ENCODE results near the gene PUS10.
"Not testable (repeated sequence)": the region's sequence is repeated elsewhere in the genome, so short reads cannot be mapped to it uniquely, and the experiment has no call there.

Gene PUS10

DNA sequence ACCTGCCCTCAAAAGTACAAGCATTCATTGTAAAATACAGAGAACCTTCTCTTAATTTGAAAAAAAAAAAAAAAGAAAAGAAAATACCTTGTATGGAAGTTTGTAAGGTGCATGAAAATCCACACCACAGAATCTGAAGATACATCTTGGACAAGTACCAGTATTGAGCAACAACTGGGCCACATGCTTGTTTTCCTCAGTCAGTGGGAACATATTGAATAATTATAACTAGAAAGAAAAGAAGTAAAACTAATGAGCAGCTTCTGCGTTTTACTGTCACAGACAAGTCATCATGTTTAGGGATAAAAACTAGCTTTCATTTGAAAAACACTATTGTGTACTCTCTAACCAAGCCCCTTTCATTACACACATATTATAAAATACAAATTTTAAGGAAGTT is 6.4 kb downstream of the PUS10 start:
- no peak for DNase-seq

DNA sequence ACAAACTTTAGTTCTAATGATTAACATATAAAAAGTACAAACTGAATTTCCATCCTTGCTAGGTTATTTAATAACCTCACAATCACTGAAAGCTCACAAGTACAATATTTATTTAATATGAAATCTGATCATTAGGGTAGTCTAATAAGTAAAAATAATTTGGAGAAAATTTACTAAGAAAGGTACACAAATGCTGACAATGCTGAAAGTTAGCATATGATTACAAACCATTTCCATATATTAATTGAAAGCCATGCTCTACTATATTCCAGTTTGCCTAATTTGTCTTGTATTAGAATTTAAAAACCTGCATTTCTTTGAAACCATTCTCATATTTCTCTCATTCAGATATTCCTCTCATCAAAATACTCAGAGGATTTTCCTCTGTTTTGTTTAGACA is 8.7 kb downstream of the PUS10 start:
- DNase-seq, result no peak

DNA sequence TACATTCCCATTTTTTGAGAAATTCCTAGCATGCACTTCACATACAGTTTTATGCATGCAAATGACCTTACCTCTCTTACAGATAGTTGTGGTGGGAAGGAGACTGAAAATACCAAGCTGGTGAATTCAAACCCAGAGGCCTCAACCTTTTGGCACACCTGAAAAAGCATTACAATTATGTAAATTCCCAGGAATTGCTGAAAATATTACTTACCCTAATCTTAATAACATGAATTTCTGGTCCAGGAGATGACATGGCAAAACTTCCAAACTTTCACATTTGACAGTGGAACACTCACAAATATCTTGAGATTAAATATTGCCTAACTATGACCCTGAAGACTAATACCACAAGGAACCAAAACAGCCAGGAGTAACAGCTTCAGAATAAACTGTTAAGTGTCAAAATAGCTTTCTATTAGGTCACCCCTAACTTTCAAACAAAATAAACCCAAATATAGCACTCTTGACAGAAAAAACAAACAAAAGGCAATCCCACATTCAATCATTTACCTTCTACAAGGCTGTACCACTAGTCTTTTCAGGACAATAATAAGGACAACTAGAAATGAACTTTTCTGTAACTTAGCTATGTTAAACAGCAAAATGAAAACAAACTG is 11.5 kb downstream of the PUS10 start:
- DNase-seq, result no peak

DNA sequence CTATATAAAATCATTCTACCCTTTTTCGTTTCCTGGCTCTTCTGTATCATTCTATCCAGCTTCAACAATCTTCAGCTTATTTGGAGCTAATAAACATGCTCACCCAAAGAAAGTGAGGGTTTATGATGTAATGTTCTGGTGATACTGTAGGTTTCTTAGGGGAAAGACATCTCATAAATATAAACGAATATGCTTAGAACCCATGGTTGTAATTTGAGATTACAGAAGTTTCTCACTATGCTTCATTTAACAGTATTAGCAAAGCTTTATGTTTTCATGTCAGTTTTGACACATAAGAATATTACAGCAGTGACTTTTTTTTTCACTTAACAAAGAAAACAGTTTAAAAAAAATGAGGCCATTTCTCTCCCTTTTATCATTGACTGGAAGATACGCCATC is 12.3 kb downstream of the PUS10 start:
- DNase-seq, result no peak

DNA sequence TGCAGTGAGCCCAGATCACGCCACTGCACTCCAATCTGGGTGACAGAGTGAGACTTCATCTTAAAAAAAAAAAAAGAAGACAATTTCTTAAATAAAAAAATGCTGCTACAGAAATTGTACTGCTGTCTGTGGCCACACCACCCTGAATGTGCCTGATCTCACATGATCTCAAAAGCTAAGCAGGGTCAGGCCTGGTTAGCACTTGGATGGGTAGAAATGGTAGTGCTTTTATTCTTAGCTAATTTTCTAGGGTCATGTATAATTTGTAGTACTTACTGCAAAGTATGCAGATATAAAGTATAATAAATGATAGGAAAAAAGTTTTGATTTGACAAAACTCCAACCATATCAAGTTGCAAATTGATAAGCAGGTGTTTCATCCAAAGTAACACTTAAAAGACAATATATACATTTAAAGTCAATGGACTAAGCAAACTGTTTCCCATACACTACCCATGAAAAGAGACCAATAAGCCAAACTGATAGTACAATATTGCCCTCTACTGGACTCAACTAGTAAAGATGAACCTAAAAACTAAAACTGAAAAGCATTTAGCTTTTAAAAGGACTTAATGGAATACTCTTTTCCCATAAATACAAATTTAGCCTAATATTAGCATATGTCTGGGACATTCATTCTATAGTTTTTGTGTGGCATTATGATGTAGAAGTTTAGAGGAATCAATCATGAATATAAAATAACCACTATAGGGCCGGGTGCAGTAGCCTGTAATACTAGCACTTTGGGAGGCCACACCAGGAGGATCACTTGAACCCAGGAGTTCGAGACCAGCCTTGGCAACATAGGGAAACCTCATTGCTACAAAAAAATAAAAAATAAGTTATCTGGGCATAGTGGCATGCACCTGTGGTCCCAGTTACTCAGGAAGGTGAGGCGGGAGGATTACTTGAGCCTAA is 19.2 kb downstream of the PUS10 start:
- DNase-seq, result peak; percentile 92

DNA sequence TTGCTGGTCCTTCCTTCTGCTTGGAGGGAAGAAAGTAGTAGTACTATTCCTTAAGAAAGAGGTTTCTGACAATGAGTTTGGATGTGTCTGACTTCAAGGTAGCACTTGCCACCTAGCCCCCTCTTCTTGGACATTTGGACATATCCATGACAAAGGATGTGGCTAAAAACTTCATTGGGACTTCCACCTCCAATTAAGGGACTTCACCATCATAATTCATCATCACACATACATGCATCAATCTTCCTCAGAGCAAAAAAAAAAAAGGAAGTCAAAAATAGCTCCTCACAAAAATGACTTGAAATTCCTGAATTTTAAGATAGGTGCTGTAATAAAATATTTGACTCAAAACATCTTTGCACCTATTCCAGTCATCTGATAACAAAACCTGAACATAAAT is 23.9 kb downstream of the PUS10 start:
- no peak for DNase-seq

DNA sequence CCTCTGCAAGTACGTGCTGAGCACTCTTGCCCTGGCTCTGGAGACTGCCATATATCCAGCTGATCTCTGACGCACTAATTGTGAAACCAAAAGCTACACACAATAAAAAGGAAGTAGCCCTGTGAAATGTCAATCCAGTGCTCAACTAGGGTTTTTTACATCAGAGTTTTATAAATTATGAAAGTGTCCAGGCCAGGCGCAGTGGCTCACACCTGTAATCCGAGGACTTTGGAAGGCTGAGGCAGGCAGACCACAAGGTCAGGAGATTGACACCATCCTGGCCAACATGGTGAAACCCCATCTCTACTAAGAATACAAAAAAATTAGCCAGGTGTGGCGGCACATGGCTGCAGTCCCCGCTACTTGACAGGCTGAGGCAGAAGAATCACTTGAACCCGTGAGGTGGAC is 25.1 kb downstream of the PUS10 start:
- no peak for DNase-seq

DNA sequence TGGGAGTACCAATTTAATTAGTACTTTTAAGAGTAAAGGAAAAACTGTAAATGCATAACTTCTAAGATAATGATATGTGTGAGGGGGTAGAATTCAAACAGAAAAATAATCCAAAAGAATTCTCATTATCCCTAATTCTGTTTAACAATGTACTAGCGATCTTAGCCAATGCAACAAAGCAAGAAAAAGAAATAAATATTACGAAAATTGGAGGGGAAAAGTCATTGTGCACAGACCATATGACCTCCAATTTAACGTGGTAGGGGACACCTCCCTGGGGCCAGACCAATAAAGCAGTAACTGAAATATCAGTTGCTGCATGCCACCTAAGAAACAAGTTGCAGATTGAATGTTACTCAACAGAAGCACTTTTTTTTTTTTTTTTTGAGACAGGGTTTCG is 26.4 kb downstream of the PUS10 start:
- DNase-seq, result no peak

DNA sequence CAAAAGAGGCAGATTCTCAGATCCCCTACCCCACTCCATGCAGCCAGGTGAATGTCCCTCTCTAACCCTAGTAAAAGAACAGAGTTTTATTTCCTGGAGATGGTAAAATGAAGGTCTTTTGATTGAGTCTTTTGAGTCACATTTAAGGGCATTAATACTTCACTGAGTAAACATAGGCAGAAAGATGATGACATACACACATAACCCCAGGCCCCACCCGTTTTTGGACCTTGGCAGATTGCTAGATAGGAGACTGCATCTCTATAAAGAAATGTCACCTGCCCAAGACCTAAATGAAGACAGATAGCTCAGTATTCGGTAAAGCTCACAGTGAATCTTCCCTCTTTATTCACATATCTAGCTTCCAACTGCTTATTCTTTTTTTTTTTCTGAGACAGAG is 28.8 kb downstream of the PUS10 start:
- DNase-seq, result no peak

DNA sequence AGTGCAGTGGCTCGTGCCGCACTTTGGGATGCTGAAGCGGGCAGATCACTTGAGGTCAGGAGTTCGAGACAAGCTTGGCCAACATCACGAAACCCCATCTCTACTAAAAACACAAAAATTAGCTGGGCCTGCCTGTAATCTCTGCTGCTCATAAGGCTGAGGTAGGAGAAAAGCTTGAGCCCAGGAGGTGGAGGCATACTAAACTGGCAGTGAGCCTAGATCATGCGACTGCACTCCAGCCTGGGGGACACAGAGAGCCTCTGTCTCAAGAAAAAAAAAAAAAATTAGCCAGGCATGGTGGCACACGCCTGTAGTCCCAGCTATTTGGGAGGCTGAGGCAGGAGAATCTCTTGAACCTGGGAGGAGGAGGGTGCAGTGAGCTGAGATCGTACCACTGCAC is 30.4 kb downstream of the PUS10 start:
- not testable (repeated sequence) for DNase-seq

DNA sequence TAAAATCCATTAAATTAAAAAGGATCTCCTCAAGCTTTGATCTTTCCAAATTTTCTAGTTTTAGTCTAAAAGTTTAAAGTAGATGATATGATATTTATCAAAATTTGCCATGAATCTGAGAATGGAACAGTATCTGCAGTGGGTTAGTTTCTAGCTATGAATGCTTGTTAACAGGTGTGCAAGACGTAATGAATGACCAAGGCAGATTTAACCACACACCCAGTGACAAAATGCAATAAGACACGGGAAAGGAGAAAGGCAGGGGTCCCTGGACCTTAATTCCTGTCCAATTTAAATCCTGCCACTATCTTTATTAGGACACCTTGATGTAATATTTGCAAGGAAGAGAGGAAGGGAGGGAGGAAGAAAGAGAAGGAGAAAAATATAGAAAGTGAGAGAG is 31.0 kb downstream of the PUS10 start:
- DNase-seq, result no peak

DNA sequence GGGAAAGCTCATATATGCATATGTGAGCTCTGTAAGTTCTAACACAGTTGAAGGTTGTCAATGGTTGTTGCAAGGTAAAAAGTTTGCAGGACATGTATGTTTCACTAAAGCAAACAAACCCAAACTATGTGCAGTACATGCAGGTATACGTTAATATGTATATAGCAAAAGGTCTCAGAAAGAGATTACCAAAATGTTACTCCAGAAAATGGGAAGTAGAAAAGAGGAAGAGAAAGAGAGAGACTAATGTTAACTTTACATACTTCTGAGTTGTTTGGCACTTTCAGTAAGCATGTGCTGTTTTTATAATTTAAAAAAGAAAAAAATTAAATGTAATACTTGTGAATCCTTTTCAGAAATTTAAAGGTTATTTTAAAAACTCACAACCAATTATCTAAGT is 33.3 kb downstream of the PUS10 start:
- no peak for DNase-seq

DNA sequence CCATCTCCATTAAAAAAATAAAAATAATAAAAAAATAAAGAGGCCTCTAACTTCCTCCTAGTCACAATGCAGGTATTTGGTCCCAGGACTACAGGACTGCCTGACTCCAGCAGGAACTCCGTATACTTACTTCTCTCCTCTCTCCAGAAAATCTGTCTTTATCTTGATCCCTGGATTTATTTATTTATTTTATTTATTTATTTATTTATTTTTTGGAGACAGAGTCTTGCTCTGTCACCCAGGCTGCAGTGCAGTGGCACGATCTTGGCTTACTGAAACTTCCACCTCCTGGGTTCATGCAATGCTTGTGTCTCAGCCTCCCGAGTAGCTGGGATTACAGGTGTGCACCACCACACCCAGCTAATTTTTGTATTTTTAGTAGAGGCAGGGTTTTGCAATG is 36.0 kb downstream of the PUS10 start:
- not testable (repeated sequence) for DNase-seq

DNA sequence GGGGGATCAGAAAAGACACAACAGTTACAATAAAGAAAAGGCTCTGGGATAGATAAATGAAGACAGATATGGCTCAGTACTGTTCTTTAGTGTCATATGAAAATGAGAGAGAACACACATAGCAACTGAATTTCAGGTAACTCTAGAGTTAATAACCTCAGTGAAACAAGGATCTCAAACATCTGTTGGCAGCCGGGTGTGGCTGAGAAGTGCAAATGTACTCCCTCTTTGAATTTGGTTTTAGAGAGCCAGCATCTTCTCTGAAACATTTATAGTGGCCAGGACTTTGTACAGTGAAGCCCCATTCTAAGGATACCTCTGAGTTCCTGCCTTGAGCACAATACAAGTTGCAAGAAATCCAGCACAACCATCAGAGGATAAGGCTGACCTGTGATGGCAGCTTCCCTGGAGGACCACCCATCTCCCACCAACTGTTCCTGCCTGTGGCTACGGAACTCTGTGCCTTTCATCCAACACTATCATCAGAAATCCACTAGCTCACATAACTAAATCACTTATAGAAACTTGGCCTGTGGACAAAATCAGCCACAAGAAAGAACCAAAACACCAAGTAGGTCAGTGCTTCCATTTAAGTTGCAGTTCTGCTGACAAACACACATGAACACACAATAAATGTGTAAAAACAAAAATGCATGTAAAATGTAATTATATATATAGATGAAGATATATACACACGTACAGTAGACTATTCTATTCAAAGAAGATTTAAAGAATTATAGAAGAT is 37.8 kb downstream of the PUS10 start:
- no peak for DNase-seq

DNA sequence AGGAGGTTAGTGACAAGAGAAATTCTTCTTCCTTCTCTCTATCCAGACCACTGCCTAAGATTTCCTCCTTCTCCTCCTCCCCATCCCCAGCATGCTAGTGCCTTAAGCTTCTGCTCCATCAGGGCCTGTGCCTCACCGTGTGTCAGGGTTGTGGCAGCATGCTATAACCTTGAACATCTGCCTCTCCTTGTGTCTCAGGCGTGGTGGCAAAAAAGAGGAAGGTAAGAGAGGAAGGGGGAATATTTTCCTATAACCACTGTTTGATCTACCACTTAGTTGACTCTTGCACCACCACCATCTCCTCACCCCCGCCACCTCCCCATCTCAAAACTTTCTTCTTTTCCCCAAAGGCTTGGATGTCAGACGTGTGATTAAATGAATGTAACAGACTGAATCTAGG is 38.8 kb downstream of the PUS10 start:
- DNase-seq, result no peak

DNA sequence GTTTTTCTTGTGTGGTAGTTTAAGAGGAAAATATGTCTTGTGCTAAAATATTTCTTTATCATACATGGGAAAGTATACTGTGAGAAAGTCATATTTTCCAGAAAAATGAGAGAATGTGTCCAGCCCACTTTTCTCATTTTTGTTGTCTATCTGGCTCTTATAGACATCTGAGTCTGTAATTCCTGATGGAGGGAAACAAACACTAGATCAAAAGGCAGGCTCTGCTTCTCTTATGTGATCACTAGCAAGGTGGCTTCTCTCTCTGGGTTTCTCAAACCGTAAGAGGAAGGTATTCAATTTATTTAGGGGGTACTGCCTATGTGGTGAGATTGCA is 40.5 kb downstream of the PUS10 start:
- DNase-seq, result no peak

DNA sequence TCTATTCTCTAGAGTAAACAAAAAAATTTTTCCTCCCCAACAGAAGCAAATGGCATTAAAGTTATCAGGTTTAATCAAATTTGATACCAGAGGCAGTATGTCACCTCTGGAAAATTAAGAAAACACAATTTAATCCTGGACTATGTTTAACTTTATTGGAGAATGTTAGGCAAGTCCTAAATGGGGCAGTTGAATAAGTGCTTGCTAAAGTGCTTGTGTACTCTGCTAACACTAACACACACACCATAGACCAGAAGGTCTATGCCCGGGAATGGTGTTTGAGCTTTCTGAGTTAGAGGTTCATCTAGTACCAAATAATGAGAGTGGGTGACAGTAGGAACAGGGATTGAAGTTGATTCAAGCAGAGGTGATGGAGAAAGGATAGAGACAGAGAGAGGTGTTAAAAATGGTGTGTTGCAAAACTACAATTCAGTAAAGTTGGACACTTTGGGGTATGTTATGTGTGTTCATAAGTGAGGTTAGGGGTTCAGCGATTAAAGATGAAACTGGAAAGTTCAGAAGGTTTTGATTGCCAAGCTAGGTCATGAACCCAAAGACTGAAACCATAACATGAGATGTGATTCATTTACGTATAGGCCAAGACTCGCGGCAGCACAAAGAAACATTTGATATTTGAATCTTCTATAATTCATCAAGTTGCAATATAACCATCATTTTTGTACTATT is 41.0 kb downstream of the PUS10 start:
- DNase-seq, result no peak

DNA sequence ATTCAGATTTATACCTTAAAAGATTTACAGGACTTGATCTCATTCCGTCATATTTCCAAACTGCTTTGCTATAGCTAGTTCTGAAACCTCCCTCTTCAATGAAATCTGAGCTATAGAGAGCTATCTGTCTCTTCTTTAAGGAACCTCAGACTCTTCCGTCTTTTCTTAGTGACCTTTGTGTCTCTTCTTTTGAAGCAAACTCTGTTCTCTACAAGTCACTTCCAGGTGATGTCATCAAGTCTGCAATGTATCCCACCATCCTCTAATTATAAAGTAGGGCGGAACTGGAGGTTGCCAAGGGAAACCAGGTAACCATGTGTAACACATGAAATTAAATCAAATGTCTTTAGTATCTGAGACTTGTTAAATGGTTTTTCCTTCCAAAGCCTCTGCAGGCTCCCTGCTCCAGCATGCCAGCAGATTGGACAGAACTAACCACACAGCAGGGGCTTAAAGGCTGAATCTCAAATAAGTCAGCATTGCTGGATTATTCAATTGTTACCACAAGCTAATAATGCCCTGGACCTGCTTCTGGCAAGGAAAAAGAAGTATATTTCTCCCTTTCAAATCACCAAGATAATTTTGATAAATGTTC is 41.7 kb downstream of the PUS10 start:
- no peak for DNase-seq

DNA sequence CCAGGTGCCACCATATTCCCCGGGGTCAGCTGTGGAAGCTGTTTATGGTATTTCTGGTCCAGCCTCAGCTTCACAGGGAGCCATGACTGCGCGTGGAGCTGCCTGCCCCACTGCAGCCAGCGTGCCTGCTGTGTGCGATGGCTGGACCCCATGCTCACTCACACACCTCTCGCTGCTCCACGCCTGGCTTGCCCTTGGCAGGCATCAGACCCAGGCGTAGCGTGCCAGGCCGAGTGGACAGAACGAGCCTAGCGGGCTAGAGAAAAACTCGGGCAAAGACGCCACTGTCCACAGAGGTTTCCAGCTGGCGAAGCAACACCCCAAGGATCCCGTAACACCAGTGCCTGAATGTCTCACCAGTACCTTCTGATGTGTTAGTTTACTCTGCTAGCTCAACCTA is 43.4 kb downstream of the PUS10 start:
- DNase-seq, result no peak

DNA sequence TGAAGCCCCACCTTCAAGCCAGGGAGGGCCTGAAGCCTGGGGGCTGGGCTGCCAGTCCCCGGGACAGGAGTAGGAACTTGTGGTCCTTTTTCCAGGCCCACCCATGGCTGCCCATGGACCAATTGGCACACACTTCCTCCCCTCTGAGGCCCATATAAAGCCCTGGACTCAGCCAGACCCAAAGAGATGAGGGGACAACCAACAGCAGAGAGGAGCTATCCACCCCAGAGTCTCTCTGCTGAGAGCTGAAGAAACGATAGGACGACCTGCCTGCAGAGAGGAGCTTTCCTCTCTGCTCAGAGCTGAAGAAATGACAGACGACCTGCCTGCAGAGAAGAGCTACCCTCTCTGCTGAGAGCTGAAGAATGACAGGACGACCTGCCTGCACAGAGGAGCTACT is 44.4 kb downstream of the PUS10 start:
- no peak for DNase-seq

DNA sequence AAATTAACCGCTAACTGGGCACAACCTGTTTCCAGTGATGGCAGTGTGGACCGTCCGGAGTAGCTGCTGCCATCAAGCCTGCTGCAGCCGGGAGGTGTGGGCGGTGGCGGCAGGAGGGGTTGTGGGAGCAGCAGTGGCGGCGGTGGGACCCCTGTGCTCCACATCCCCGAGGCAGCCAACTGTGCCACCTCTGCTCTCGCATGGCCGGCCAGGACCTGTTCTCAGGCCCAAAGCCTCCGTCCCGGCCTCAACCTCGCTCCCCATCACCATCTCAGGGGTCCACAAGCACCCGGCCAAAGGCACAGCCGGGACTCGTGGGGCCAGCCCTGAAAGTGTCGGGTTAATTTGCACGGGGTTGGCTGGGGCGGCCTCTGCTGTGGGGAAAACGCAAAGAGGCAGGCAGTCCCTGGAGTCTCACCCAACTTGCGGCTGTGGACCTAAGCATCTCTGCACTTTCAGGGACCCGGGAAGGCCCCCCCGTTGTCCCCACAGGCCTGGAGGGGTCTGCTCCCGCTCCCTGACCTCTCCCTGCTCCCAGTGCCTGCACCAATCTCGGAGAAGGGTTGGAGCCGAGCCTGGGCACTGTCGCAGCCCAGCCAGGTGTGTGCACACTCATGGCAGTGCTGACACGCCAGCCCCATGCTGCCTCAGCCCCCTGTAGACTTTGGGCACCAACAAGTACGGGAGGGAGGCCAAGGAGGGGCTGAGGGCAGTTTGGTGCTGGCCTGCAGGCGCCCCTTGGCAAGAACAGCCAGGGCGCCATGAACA is 45.0 kb downstream of the PUS10 start:
- DNase-seq, result no peak
